HEK293 (cell line): ENCODE data around the gene S1PR2.

Source experiments
- BCL11B ChIP-seq: fragments of 450-650 bp; formaldehyde crosslinking; IDR thresholded peaks from 2 replicates; pipeline ENCODE4 v1.5.1; 2016; ENCODE audit warnings: low read depth, missing biosample characterization, missing genetic modification characterization
- HOXA7 ChIP-seq: sonication (generic); formaldehyde crosslinking; IDR thresholded peaks from 2 replicates; pipeline ENCODE4 v1.8.1; 2022; ENCODE audit warnings: missing genetic modification reagents, borderline replicate concordance
- INSM2 ChIP-seq: fragments of 450-650 bp; formaldehyde crosslinking; IDR thresholded peaks from 2 replicates; pipeline ENCODE4 v1.5.1; 2016; ENCODE audit warnings: missing biosample characterization, missing genetic modification characterization
- MZF1 ChIP-seq: fragments of 450-650 bp; formaldehyde crosslinking; IDR thresholded peaks from 2 replicates; pipeline ENCODE4 v1.5.1; 2017; ENCODE audit warnings: missing biosample characterization, missing genetic modification characterization, borderline replicate concordance
- PRDM6 ChIP-seq: fragments of 450-650 bp; formaldehyde crosslinking; IDR thresholded peaks from 2 replicates; pipeline ENCODE4 v1.5.1; 2017; ENCODE audit warnings: missing biosample characterization, missing genetic modification characterization
- SALL2 ChIP-seq: fragments of 450-650 bp; formaldehyde crosslinking; IDR thresholded peaks from 2 replicates; pipeline ENCODE4 v1.5.0; 2017; ENCODE audit warnings: missing biosample characterization, mild to moderate bottlenecking, missing genetic modification characterization, borderline replicate concordance
- SCRT2 ChIP-seq: fragments of 450-650 bp; formaldehyde crosslinking; IDR thresholded peaks from 2 replicates; pipeline ENCODE4 v1.5.1; 2016; ENCODE audit warnings: missing biosample characterization, missing genetic modification characterization
- SP7 ChIP-seq: fragments of 450-650 bp; formaldehyde crosslinking; IDR thresholded peaks from 2 replicates; pipeline ENCODE4 v1.5.1; 2016; ENCODE audit warnings: missing biosample characterization, missing genetic modification characterization
- ZFP3 ChIP-seq: fragments of 450-650 bp; formaldehyde crosslinking; IDR thresholded peaks from 2 replicates; pipeline ENCODE4 v1.5.1; 2016; ENCODE audit warnings: low read depth, missing biosample characterization, missing genetic modification characterization
- ZNF184 ChIP-seq: fragments of 450-650 bp; IDR thresholded peaks from 2 replicates; pipeline ENCODE4 v1.5.1; 2018; ENCODE audit warnings: missing biosample characterization, mild to moderate bottlenecking, missing genetic modification characterization
- ZNF221 ChIP-seq: fragments of 450-650 bp; formaldehyde crosslinking; IDR thresholded peaks from 2 replicates; pipeline ENCODE4 v1.5.1; 2017; ENCODE audit warnings: missing biosample characterization, missing genetic modification characterization, borderline replicate concordance
- ZNF292 ChIP-seq: fragments of 450-650 bp; formaldehyde crosslinking; IDR thresholded peaks from 2 replicates; pipeline ENCODE4 v1.5.1; 2016; ENCODE audit warnings: low read depth, missing biosample characterization, missing genetic modification characterization, borderline replicate concordance
- ZNF416 ChIP-seq: fragments of 450-650 bp; formaldehyde crosslinking; IDR thresholded peaks from 2 replicates; pipeline ENCODE4 v1.5.1; 2016; ENCODE audit warnings: missing biosample characterization, missing genetic modification characterization
- ZNF423 ChIP-seq: fragments of 450-650 bp; formaldehyde crosslinking; IDR thresholded peaks from 2 replicates; pipeline ENCODE4 v1.5.1; 2016; ENCODE audit warnings: missing biosample characterization, missing genetic modification characterization
- ZNF530 ChIP-seq: fragments of 450-650 bp; formaldehyde crosslinking; IDR thresholded peaks from 2 replicates; pipeline ENCODE4 v1.5.1; 2016; ENCODE audit warnings: low read depth, missing biosample characterization, missing genetic modification characterization
- ZNF561 ChIP-seq: fragments of 450-650 bp; IDR thresholded peaks from 2 replicates; pipeline ENCODE4 v1.5.1; 2018; ENCODE audit warnings: missing biosample characterization, missing genetic modification characterization, borderline replicate concordance
- ZNF580 ChIP-seq: fragments of 450-650 bp; formaldehyde crosslinking; IDR thresholded peaks from 2 replicates; pipeline ENCODE4 v1.5.1; 2016; ENCODE audit warnings: missing biosample characterization, missing genetic modification characterization
- ZNF660 ChIP-seq: fragments of 450-650 bp; IDR thresholded peaks from 2 replicates; pipeline ENCODE4 v1.5.1; 2018; ENCODE audit warnings: missing biosample characterization, mild to moderate bottlenecking, missing genetic modification characterization
- ZNF677 ChIP-seq: fragments of 450-650 bp; IDR thresholded peaks from 2 replicates; pipeline ENCODE4 v1.5.0; 2018; ENCODE audit warnings: missing biosample characterization, mild to moderate bottlenecking, missing genetic modification characterization, moderate library complexity
- ZNF701 ChIP-seq: fragments of 450-650 bp; formaldehyde crosslinking; IDR thresholded peaks from 2 replicates; pipeline ENCODE4 v1.5.1; 2016; ENCODE audit warnings: missing biosample characterization, missing genetic modification characterization
- ZNF704 ChIP-seq: fragments of 450-650 bp; formaldehyde crosslinking; IDR thresholded peaks from 2 replicates; pipeline ENCODE4 v1.5.1; 2016; ENCODE audit warnings: missing biosample characterization, missing genetic modification characterization
- ZNF791 ChIP-seq: fragments of 450-650 bp; formaldehyde crosslinking; IDR thresholded peaks from 2 replicates; pipeline ENCODE4 v1.5.1; 2016; ENCODE audit warnings: missing biosample characterization, missing genetic modification characterization
- ZNF792 ChIP-seq: fragments of 450-650 bp; formaldehyde crosslinking; IDR thresholded peaks from 2 replicates; pipeline ENCODE4 v1.5.1; 2016; ENCODE audit warnings: missing biosample characterization, missing genetic modification characterization
- TF ChIP-seq, protein P1 (sequence below): fragments of 450-650 bp; formaldehyde crosslinking; IDR thresholded peaks from 2 replicates; pipeline ENCODE4 v1.5.1; 2016; ENCODE audit warnings: missing biosample characterization, missing genetic modification characterization
- TF ChIP-seq, protein P2 (sequence below): fragments of 450-650 bp; formaldehyde crosslinking; IDR thresholded peaks from 2 replicates; pipeline ENCODE4 v1.5.1; 2017; ENCODE audit warnings: missing biosample characterization, missing genetic modification characterization
- TF ChIP-seq, protein P3 (sequence below): fragments of 450-650 bp; formaldehyde crosslinking; IDR thresholded peaks from 2 replicates; pipeline ENCODE4 v1.5.1; 2016; ENCODE audit warnings: missing biosample characterization, missing genetic modification characterization
- TF ChIP-seq, protein P4 (sequence below): fragments of 450-650 bp; formaldehyde crosslinking; IDR thresholded peaks from 2 replicates; pipeline ENCODE4 v1.5.1; 2016; ENCODE audit warnings: missing biosample characterization, missing genetic modification characterization

Gene S1PR2

GRCh38 chr19:10228920-10229319 lies 2.2 kb downstream of the S1PR2 start (continued):
- TF ChIP-seq, protein P1, sequence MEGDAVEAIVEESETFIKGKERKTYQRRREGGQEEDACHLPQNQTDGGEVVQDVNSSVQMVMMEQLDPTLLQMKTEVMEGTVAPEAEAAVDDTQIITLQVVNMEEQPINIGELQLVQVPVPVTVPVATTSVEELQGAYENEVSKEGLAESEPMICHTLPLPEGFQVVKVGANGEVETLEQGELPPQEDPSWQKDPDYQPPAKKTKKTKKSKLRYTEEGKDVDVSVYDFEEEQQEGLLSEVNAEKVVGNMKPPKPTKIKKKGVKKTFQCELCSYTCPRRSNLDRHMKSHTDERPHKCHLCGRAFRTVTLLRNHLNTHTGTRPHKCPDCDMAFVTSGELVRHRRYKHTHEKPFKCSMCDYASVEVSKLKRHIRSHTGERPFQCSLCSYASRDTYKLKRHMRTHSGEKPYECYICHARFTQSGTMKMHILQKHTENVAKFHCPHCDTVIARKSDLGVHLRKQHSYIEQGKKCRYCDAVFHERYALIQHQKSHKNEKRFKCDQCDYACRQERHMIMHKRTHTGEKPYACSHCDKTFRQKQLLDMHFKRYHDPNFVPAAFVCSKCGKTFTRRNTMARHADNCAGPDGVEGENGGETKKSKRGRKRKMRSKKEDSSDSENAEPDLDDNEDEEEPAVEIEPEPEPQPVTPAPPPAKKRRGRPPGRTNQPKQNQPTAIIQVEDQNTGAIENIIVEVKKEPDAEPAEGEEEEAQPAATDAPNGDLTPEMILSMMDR (tag by site-specific recombination): 0 out of 2 replicates have a peak, but pooled peaks have one; percentile 40
- TF ChIP-seq ZNF530 (no peak), SP7 (tag by site-specific recombination) (peak; percentile 30; the same call in 1 of the 2 replicates), ZNF704 (tag by site-specific recombination) (no peak), ZFP3 (tag by site-specific recombination) (no peak), PRDM6 (tag by site-specific recombination) (no peak), MZF1 (tag by site-specific recombination) (no peak), HOXA7 (CRISPR knock-in tag) (no peak), INSM2 (tag by site-specific recombination) (no peak), SCRT2 (tag by site-specific recombination) (no peak), ZNF660 (no peak), ZNF580 (tag by site-specific recombination) (peak; percentile 78), ZNF677 (tag by site-specific recombination) (peak; percentile 76), ZNF292 (tag by site-specific recombination) (no peak), ZNF423 (tag by site-specific recombination) (no peak), BCL11B (tag by site-specific recombination) (no peak), ZNF416 (tag by site-specific recombination) (no peak), ZNF791 (tag by site-specific recombination) (no peak), ZNF701 (tag by site-specific recombination) (no peak), ZNF184 (tag by site-specific recombination) (no peak), ZNF561 (tag by site-specific recombination) (no peak), SALL2 (tag by site-specific recombination) (no peak), ZNF792 (tag by site-specific recombination) (no peak), ZNF221 (tag by site-specific recombination) (no peak)
- TF ChIP-seq, protein P2, sequence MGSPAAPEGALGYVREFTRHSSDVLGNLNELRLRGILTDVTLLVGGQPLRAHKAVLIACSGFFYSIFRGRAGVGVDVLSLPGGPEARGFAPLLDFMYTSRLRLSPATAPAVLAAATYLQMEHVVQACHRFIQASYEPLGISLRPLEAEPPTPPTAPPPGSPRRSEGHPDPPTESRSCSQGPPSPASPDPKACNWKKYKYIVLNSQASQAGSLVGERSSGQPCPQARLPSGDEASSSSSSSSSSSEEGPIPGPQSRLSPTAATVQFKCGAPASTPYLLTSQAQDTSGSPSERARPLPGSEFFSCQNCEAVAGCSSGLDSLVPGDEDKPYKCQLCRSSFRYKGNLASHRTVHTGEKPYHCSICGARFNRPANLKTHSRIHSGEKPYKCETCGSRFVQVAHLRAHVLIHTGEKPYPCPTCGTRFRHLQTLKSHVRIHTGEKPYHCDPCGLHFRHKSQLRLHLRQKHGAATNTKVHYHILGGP (tag by site-specific recombination): no peak
- TF ChIP-seq, protein P3, sequence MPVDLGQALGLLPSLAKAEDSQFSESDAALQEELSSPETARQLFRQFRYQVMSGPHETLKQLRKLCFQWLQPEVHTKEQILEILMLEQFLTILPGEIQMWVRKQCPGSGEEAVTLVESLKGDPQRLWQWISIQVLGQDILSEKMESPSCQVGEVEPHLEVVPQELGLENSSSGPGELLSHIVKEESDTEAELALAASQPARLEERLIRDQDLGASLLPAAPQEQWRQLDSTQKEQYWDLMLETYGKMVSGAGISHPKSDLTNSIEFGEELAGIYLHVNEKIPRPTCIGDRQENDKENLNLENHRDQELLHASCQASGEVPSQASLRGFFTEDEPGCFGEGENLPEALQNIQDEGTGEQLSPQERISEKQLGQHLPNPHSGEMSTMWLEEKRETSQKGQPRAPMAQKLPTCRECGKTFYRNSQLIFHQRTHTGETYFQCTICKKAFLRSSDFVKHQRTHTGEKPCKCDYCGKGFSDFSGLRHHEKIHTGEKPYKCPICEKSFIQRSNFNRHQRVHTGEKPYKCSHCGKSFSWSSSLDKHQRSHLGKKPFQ (tag by site-specific recombination): no peak
- TF ChIP-seq, protein P4, sequence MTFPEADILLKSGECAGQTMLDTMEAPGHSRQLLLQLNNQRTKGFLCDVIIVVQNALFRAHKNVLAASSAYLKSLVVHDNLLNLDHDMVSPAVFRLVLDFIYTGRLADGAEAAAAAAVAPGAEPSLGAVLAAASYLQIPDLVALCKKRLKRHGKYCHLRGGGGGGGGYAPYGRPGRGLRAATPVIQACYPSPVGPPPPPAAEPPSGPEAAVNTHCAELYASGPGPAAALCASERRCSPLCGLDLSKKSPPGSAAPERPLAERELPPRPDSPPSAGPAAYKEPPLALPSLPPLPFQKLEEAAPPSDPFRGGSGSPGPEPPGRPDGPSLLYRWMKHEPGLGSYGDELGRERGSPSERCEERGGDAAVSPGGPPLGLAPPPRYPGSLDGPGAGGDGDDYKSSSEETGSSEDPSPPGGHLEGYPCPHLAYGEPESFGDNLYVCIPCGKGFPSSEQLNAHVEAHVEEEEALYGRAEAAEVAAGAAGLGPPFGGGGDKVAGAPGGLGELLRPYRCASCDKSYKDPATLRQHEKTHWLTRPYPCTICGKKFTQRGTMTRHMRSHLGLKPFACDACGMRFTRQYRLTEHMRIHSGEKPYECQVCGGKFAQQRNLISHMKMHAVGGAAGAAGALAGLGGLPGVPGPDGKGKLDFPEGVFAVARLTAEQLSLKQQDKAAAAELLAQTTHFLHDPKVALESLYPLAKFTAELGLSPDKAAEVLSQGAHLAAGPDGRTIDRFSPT: no peak
